ENCODE results near the gene TRIM77.
"Not testable (repeated sequence)": the region's sequence is repeated elsewhere in the genome, so short reads cannot be mapped to it uniquely, and the experiment has no call there.

TRIM77 gene

GRCh38 chr11:89709999-89710398 lies at the start of gene TRIM77:
TSS of gene TRIM77 (plus strand) at chr11:89710299. CDS start at chr11:89710299, 0 bp downstream.
- DNase-seq = not testable (repeated sequence)

- no peak for DNase-seq
Observed at GRCh38 chr11:89667001-89667400, 43.1 kb upstream of the TRIM77 start.

- DNase-seq = not testable (repeated sequence)
Observed at GRCh38 chr11:89668158-89668557, 41.9 kb upstream of the TRIM77 start.

GRCh38 chr11:89669586-89669985 lies 40.5 kb upstream of the TRIM77 start:
- not testable (repeated sequence) for DNase-seq

GRCh38 chr11:89669993-89670669 lies 40.0 kb upstream of the TRIM77 start:
- not testable (repeated sequence) for DNase-seq

- DNase-seq = not testable (repeated sequence)
Observed at GRCh38 chr11:89672547-89672946, 37.6 kb upstream of the TRIM77 start.

- DNase-seq = not testable (repeated sequence)
Observed at GRCh38 chr11:89673380-89673779, 36.7 kb upstream of the TRIM77 start.

- not testable (repeated sequence) for DNase-seq
Observed at GRCh38 chr11:89675383-89675782, 34.7 kb upstream of the TRIM77 start.

GRCh38 chr11:89675948-89676347 lies 34.2 kb upstream of the TRIM77 start:
- DNase-seq = not testable (repeated sequence)

GRCh38 chr11:89707080-89707479 lies 3.0 kb upstream of the TRIM77 start:
- DNase-seq = not testable (repeated sequence)

- DNase-seq = not testable (repeated sequence)
Observed at GRCh38 chr11:89724866-89725498, 14.9 kb downstream of the TRIM77 start.

- not testable (repeated sequence) for DNase-seq
Observed at GRCh38 chr11:89730215-89730614, 20.1 kb downstream of the TRIM77 start.

- no peak for DNase-seq
Observed at GRCh38 chr11:89736566-89736965, 26.5 kb downstream of the TRIM77 start.

- DNase-seq = no peak
Observed at GRCh38 chr11:89737116-89737515, 27.0 kb downstream of the TRIM77 start.

GRCh38 chr11:89741406-89741805 lies 31.3 kb downstream of the TRIM77 start:
- DNase-seq = not testable (repeated sequence)

- not testable (repeated sequence) for DNase-seq
Observed at GRCh38 chr11:89744158-89744557, 34.1 kb downstream of the TRIM77 start.

- DNase-seq = not testable (repeated sequence)
Observed at GRCh38 chr11:89750822-89751221, 40.7 kb downstream of the TRIM77 start.
